Activated T-cell treated with anti-CD3 and anti-CD28 coated beads, Interleukin-2, amount 50 U/mL, for 72 hours (primary cell): ENCODE data around the gene CREB5. TPM values are rescaled to one million over a fixed set of nuclear protein-coding genes. Genes with fewer than 3 reads are reported as not detected.
"Not testable (repeated sequence)": the region's sequence is repeated elsewhere in the genome, so short reads cannot be mapped to it uniquely, and the experiment has no call there.

Experiments
- ATAC-seq, 2 donors: fragments of 150-1000 bp; cut with Tn5 transposase; replicated peaks in 1 of 2; 2 replicates each; pipeline ENCODE4 v1.10.0; 2021; ENCODE audit warnings: moderate library complexity in 2 of 2, mild to moderate bottlenecking in 1 of 2
- DNase-seq, 2 donors: peaks; one replicate each; pipeline ENCODE4 v3.0.0; 2021 to 2022; ENCODE audit warnings: mixed read lengths in 1 of 2
- H3K27ac Mint-ChIP-seq: one replicate; pipeline ENCODE4 v1.8.0; 2022; ENCODE audit warnings: mild to moderate bottlenecking, moderate library complexity, mixed read lengths
- H3K27me3 Mint-ChIP-seq: one replicate; pipeline ENCODE4 v1.8.0; 2022; ENCODE audit warnings: low read depth, mixed read lengths
- H3K36me3 Mint-ChIP-seq, 2 donors: one replicate each; pipeline ENCODE4 v1.8.0; 2022; ENCODE audit warnings: mixed read lengths in 2 of 2, mild to moderate bottlenecking in 1 of 2; ENCODE audit not compliant: insufficient read depth in 2 of 2
- H3K4me1 Mint-ChIP-seq: one replicate; pipeline ENCODE4 v1.8.0; 2022; ENCODE audit warnings: low read depth, mixed read lengths
- H3K4me3 Mint-ChIP-seq, 2 donors: one replicate each; pipeline ENCODE4 v1.8.0; 2022; ENCODE audit warnings: mild to moderate bottlenecking in 2 of 2, mixed read lengths in 2 of 2, moderate library complexity in 2 of 2
- H3K9me3 Mint-ChIP-seq, 2 donors: one replicate each; pipeline ENCODE4 v1.8.0; 2022; ENCODE audit warnings: mixed read lengths in 2 of 2
- total RNA-seq, 2 donors: library from RNA; stranded (reverse); gene quantifications; one replicate each; pipeline ENCODE4 v1.2.3, GENCODE V29; 2022

Gene CREB5
- total RNA-seq, 2 donors from 2014 or later, result 1.2 to 1.9 TPM

DNA sequence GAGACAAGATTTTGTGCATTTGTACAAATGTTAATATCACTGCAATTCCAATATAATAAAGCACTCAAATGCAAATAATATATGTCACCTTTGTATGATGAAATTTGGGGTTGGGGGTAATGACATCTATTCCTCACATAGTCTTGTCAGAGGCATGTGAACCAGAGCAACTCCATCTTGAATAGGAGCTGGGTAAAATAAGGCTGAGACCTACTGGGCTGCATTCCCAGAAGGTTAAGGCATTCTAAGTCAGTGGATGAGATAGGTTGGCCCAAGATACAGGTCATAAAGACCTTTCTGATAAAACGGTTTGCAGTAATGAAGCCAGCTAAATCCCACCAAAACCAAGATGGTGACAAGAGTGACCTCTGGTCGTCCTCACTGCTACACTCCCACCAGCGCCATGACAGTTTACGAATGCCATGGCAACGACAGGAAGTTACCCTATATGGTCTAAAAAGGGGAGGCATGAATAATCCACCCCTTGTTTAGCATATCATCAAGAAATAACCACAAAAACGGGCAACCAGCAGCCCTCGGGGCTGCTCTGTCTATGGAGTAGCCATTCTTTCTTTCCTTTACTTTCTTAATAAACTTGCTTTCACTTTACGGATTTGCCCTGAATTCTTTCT is 413.6 kb downstream of the CREB5 start:
- H3K36me3 Mint-ChIP-seq, DNase-seq, H3K4me1 Mint-ChIP-seq, H3K4me3 Mint-ChIP-seq, H3K9me3 Mint-ChIP-seq, H3K27ac Mint-ChIP-seq, ATAC-seq: not testable (repeated sequence)
- peaks cover 40% of the 10 kb centered on the region for H3K27me3 Mint-ChIP-seq

DNA sequence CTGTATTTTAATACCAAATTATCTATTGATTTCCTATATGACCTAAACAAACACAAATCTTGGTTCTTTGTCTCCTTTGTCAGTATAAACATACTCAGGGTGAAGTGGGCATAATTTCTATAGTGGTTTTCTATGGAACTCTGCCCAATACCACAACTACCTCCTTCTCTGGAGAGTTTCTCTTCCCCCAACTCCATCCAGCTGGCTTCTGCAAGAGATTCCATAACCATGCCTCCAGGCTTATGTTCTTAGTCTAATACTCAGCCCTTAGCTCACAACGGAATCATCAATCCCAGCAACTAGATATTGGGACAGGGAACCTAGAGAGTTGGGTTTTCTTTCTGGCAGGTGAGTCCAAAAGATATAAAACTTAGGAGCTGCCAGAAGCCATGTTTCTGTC is 418.5 kb downstream of the CREB5 start:
- Mint-ChIP-seq H3K36me3 (no peaks in the 10 kb centered on the region), H3K4me3 (no peak overlapping the region), H3K27me3 (peaks cover 21% of the 10 kb centered on the region), H3K9me3 (no peaks in the 10 kb centered on the region), H3K27ac (no peak overlapping the region), H3K4me1 (no peaks in the 10 kb centered on the region)
- ATAC-seq (no peak), DNase-seq (no peak)

DNA sequence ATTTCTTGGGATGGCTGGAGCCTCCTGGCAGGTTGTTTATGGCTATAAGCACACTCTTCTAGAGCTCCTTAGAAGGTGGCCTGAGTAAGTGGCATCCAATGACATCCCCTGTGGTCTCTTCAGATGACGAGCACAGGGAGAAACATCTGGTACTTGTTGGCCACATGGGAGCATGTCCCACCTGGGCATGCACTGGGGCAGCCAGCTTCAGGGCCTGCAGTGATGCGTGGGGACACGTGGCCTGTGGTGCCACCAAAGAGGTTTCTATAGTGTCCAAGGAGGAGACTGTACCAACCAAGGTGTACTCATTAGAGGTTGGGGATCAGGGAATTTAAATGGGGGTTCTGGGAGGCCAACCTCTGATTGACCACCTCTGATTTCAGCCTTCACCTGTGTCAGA is 420.4 kb downstream of the CREB5 start:
- Mint-ChIP-seq H3K36me3 (no peaks in the 10 kb centered on the region), H3K4me3 (no peak overlapping the region), H3K4me1 (no peaks in the 10 kb centered on the region), H3K9me3 (no peaks in the 10 kb centered on the region), H3K27ac (no peak overlapping the region), H3K27me3 (peaks cover 5% of the 10 kb centered on the region)
- ATAC-seq (no peak), DNase-seq (no peak)

DNA sequence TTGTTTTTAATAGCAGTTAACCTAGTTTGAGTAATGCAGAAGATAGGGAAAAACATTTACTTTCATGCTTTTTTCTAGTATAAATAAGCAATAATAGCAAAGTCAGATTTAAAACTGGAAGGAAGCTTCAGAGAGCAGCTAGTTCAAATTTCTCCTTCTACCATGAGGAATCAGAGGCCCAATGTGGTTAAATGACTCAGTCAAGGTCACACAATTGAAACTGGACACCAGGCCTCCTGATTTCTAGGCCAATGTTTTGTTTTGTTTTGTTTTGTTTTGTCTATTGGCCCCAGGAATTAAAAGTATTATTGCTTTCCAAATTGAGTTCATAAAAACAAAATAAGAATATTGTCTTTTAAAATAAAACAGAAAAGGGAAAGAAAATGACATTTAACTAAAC is 423.5 kb downstream of the CREB5 start:
- Mint-ChIP-seq H3K36me3 (peaks cover 0 to 1% of the 10 kb centered on the region in 2 donors), H3K4me3 (no peak overlapping the region), H3K4me1 (no peaks in the 10 kb centered on the region), H3K27me3 (peaks cover 2% of the 10 kb centered on the region), H3K27ac (no peak overlapping the region), H3K9me3 (no peaks in the 10 kb centered on the region)
- ATAC-seq (no peak), DNase-seq (no peak)

DNA sequence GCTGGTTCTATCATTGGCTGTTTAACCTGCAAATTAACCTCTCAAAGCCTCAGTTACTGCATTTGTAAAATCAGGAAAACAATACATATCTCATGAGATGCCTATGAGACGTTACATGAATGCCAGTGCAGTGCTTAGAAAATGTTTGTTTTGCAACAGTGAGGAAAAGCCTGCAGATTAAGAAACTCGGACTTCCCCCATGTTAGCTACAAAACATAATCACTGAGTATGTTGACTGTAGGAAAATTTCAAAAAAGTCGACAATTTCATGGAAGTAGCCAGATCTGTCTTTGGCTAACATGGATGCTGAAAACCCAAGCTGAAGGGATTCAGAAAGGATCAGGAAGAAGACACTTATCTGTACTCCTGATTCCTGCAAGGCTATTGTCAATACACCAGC is 424.4 kb downstream of the CREB5 start:
- H3K27me3 Mint-ChIP-seq, result peaks cover 10% of the 10 kb centered on the region
- no peaks in the 10 kb centered on the region for H3K9me3 Mint-ChIP-seq

DNA sequence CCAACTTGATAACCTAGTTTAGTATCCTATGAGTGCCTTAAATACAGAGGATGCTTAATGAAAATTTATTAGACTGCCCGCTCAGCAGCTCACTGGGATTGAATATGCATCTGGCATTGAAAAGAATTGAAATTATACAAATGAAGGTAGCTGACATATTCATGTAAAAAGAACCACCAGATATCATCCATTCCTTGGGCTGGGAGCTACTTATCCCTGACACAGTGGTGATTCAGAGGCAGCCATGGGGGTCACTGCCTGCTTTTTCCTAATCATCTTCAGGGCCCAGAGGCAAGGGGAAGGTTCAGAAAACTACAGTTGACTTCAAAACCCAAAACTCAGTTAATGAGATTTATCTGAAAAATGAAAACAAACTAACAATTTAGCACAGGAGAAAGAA is 424.9 kb downstream of the CREB5 start:
- DNase-seq, result no peak
- H3K27ac Mint-ChIP-seq, result no peak overlapping the region
- ATAC-seq, result no peak
- peaks cover 11% of the 10 kb centered on the region for H3K27me3 Mint-ChIP-seq
- H3K4me3 Mint-ChIP-seq, result no peak overlapping the region
- no peaks in the 10 kb centered on the region for H3K4me1 Mint-ChIP-seq
- H3K36me3 Mint-ChIP-seq, result peaks cover 0 to 1% of the 10 kb centered on the region in 2 donors
- H3K9me3 Mint-ChIP-seq, result no peaks in the 10 kb centered on the region

More for the DNA sequence above, 424.4 kb downstream of the CREB5 start:
- Mint-ChIP-seq H3K27ac (no peak overlapping the region), H3K4me3 (no peak overlapping the region), H3K36me3 (peaks cover 0 to 1% of the 10 kb centered on the region in 2 donors), H3K4me1 (no peaks in the 10 kb centered on the region)
- DNase-seq (no peak), ATAC-seq (no peak)

DNA sequence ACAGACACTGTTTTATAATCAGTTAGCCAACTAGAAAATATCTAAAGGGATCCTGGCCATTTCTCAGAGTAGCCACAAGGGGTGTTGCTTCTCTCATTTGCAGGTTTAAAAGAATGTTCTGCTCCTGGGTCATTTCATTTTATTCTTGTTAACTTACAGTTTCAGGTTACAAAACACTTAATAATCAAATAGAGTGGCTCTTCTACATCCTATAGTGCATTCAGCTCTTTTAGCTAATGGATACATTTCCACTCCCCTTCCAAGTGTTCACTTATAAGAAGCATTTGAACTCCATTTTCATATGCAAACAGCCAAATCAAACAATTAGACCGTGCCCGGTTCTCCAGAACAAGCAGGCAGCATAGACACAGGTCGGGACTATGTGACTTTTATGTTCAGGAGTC is 428.3 kb downstream of the CREB5 start:
- no peaks in the 10 kb centered on the region for H3K4me1 Mint-ChIP-seq
- peaks cover 0 to 1% of the 10 kb centered on the region in 2 donors for H3K36me3 Mint-ChIP-seq
- DNase-seq (no peak), ATAC-seq (no peak)
- no peaks in the 10 kb centered on the region for H3K9me3 Mint-ChIP-seq
- peaks cover 32% of the 10 kb centered on the region for H3K27me3 Mint-ChIP-seq
- no peak overlapping the region for H3K4me3 Mint-ChIP-seq
- H3K27ac Mint-ChIP-seq, result no peak overlapping the region

DNA sequence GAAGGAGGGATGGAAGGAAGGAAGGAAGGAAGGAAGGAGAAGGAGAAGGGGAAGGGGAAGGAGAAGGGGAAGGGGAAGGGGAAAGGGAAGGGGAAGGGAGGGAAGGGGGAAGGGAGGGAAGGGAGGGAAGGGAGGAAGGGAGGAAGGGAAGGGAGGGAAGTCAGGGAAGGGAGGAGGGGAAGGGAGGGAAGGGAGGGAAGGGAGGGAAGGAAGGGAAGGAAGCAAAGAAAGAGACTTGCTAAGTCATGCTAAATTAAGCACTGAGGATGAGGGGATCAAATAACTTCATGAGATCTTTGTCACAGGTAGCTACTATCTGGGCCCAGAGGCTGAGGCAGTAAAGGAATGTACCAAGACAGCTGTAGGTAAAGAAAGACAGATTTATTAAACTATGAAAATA is 429.4 kb downstream of the CREB5 start:
- no peak overlapping the region for H3K4me3 Mint-ChIP-seq
- H3K36me3 Mint-ChIP-seq, result peaks cover 0 to 1% of the 10 kb centered on the region in 2 donors
- DNase-seq (no peak), ATAC-seq (no peak)
- H3K27ac Mint-ChIP-seq, result no peak overlapping the region
- no peaks in the 10 kb centered on the region for H3K9me3 Mint-ChIP-seq
- no peaks in the 10 kb centered on the region for H3K4me1 Mint-ChIP-seq
- H3K27me3 Mint-ChIP-seq, result peaks cover 36% of the 10 kb centered on the region

DNA sequence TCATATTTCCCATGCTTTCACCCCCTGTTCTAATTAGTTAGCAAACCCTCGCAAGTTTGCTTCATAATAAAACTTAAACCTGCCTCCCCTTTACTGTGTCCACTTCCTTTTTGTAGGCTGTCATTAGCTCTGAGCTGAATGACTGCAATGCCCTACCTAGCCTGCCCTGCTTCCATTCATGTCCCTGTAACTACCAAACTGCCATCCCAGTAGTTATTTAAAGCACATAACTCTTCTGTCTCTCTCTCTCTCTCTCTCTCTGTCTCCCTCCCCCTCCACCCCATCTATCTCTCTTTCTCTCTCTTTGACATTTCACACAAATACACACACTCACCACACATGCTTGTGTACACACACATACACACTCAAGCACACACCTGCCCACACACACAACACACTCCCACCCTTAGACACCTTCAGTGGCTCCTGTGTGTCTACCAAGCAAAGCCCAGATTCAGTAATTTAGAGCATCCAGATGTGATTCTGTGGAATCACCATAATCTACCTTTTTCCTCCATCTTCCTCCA is 430.5 kb downstream of the CREB5 start:
- H3K27ac Mint-ChIP-seq, result no peak overlapping the region
- H3K27me3 Mint-ChIP-seq, result peaks cover 36% of the 10 kb centered on the region
- peaks cover 0 to 1% of the 10 kb centered on the region in 2 donors for H3K36me3 Mint-ChIP-seq
- H3K4me1 Mint-ChIP-seq, result no peaks in the 10 kb centered on the region
- no peaks in the 10 kb centered on the region for H3K9me3 Mint-ChIP-seq
- no peak for DNase-seq
- no peak overlapping the region for H3K4me3 Mint-ChIP-seq
- no peak for ATAC-seq

DNA sequence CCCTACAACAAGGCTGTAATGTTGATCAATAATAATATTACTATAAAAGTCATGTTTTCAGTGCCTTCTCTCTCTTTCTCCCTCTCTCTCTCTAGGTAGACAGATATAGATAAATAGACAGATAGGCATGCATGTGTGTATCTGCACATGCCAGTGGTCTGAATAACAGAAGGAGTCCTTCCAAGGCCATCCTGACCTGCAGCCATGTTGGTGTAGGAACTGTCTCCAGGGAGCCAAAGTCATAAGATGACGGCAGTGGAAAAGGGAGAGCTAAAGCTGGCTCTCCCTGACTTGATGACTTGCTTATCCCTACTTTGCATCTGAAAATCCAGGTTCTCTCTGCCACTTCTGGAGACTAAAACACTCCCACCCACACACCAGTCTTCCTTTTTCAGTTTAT is 432.8 kb downstream of the CREB5 start:
- Mint-ChIP-seq H3K9me3 (no peaks in the 10 kb centered on the region), H3K27me3 (peaks cover 36% of the 10 kb centered on the region), H3K4me3 (no peak overlapping the region), H3K27ac (no peak overlapping the region), H3K4me1 (no peaks in the 10 kb centered on the region), H3K36me3 (no peaks in the 10 kb centered on the region)
- no peak for ATAC-seq
- no peak for DNase-seq

DNA sequence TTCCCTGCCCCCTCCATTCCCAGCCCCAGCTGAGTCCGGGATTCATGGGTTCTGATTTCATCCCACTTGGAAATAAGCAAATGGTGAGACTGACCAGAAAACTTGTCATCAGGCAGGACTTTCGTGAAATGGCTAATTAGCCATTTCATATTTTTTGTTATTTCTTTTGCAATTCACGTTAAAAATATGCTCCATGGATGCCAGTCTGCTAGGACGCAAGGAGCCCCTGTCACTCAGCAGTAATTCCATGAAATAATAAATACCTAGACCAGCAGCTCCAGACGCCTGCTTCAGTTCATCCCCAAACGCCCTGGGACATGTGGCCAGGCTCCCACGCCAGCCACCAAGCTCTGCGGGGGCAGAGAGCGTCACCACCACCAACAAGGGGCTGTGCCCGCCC is 434.9 kb downstream of the CREB5 start:
- Mint-ChIP-seq H3K27me3 (peaks cover 41% of the 10 kb centered on the region), H3K4me1 (no peaks in the 10 kb centered on the region)
- no peak for ATAC-seq

DNA sequence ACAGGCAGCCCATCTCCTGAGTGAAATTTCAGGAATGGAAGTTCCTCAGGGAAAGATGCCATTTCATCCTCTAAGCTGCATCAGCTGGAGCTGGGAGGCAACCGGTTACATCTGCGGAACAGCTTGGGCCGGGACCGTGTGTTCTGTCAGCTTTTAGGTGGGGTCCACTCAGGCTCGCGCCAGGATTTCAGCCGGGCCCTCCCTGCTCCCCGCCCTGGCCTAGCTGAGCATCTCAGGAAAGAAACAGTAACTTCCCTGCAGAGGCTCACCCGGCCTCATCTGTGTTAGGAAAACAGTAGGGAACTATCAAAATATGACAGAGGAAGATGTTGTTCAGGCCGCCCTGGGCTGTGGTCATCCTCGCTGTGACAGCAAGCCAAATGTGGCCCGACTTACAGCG is 435.4 kb downstream of the CREB5 start:
- Mint-ChIP-seq H3K4me1 (no peaks in the 10 kb centered on the region), H3K9me3 (no peaks in the 10 kb centered on the region), H3K4me3 (no peak overlapping the region), H3K27ac (no peak overlapping the region), H3K36me3 (no peaks in the 10 kb centered on the region), H3K27me3 (peaks cover 38% of the 10 kb centered on the region)
- no peak for DNase-seq
- no peak for ATAC-seq

More for the DNA sequence above, 434.9 kb downstream of the CREB5 start:
- Mint-ChIP-seq H3K36me3 (no peaks in the 10 kb centered on the region), H3K27ac (no peak overlapping the region), H3K4me3 (no peak overlapping the region), H3K9me3 (no peaks in the 10 kb centered on the region)
- DNase-seq, result no peak

DNA sequence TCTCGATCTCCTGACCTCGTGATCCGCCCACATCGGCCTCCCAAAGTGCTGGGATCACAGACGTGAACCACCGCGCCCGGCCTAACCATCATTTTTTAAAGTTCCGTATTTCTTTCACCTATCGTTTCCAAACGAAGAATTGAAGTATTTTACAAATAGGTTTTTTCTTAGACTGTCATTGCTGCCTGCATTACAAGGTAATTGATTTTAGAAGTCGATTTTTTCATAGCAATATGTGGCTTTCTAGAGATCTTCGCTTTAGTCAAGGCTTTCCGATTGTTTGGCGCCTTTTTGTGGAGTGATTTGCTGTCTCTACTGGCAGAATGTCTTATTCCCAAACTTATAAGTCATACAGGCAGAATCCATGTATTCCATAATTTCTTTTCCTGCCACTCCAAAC is 436.6 kb downstream of the CREB5 start:
- Mint-ChIP-seq H3K9me3 (no peaks in the 10 kb centered on the region), H3K4me3 (no peak overlapping the region), H3K4me1 (peaks cover 9% of the 10 kb centered on the region), H3K27ac (no peak overlapping the region), H3K36me3 (no peaks in the 10 kb centered on the region), H3K27me3 (peaks cover 39% of the 10 kb centered on the region)
- DNase-seq (no peak), ATAC-seq (no peak)

DNA sequence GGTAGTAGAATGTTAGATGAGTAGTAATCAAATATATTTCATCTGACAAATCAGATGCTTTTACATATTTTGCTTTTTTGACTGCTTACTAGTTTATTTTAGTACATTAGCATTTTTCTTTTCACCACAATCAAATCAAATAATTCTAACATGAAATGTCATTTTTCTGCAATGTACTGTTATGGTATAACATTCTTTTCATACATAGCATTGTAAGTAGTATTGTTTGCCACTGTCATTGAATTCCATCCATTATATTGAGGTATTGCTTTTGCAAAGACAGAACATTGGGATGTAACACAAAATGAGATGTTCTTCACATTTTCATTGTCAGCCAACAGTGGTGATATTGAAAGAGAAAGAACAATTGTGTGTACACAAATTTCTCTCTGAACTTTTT is 438.4 kb downstream of the CREB5 start:
- Mint-ChIP-seq H3K9me3 (no peaks in the 10 kb centered on the region), H3K36me3 (no peaks in the 10 kb centered on the region), H3K27me3 (peaks cover 48% of the 10 kb centered on the region), H3K27ac (no peak overlapping the region), H3K4me3 (no peak overlapping the region), H3K4me1 (peaks cover 15% of the 10 kb centered on the region)
- ATAC-seq (no peak), DNase-seq (no peak)
